ENCODE measurements around the gene DTNBP1. TPM values are rescaled to one million over a fixed set of nuclear protein-coding genes. Genes with fewer than 3 reads are reported as not detected.
"Not testable (repeated sequence)": the region's sequence is repeated elsewhere in the genome, so short reads cannot be mapped to it uniquely, and the experiment has no call there.

Gene DTNBP1
- total RNA-seq, 1 experiment from 2014 or later, result 6.4 TPM

DNA sequence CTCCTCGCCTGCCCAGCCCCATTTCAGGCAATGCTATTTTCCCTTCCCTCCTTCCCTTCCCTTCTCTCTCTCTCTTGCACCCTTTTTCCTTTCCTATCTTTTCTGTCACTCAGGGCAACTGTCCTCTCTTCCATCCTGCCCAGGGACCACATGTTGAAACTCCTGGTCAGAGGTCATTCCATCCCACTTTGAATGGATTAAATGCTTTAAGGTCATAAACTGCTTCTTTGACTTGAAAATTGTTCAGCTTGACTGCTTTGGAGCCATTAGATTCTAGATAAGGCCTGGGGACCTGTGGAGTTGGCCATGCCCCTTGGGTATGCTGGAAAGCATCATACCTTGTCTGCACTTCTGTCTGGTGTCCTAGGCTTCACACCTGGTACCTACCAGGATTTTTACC, 106.1 kb downstream of the DTNBP1 start:
- no peak for DNase-seq (ENCODE audit: low read depth)

DNA sequence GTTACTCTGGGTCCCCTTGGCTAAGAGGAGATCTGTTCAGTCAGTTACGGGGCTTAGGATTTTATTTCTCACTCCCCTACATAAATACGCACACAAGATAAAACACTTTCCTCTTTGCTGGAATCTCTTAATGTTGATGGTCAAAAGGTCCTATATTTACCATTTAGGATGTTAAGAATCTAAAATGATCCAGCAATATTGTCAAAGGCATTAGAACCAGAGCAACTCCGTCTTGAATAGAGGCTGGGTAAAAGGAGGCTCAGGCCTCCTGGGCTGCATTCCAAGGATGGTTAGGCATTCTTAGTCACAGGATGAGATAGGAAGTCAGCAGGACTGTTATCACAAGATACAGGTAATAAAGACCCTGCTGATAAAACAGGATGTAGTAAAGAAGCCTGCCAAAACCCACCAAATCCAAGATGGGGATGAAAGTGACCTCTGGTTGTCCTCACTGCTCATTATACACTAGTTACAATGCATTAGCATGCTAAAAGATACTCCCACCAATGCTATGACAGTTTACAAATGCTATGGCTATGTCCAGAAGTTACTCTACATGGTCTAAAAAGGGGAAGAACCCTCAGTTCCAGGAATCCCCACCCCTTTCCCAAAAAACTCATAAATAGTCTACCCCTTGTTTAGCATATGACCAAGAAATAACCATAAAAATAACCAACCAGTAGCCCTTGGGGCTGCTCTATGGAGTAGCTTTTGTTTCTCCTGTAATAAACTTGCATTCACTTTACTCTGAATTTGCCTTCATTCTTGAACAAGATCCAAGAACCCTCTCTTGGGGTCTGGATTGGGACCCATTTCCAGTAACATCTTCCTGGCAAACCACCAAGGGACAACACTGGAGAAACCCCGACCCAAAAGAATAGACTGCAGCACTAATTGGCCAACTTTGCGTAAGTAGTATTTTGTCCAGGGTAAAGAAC, 107.5 kb downstream of the DTNBP1 start:
- no peak for DNase-seq (ENCODE audit: low read depth)

DNA sequence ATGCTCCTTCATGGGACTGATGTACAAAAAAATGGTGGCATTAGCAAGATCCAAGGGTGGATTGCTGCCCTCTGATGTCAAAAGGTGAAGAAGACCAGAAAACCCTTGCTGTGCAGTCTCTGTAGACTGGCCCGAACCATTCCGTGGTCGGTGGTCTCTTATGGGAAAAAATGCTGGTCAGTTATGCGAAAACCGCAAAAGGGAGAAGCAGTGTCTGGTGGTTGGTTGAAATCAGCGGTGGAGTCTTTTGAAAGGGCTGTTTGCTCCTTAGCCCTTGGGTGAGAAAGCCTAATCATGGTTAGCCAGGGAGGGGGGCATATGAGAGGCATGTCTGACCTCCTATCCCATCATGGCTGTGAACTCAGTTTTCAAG, 108.1 kb downstream of the DTNBP1 start:
- DNase-seq (ENCODE audit: low read depth), result no peak

DNA sequence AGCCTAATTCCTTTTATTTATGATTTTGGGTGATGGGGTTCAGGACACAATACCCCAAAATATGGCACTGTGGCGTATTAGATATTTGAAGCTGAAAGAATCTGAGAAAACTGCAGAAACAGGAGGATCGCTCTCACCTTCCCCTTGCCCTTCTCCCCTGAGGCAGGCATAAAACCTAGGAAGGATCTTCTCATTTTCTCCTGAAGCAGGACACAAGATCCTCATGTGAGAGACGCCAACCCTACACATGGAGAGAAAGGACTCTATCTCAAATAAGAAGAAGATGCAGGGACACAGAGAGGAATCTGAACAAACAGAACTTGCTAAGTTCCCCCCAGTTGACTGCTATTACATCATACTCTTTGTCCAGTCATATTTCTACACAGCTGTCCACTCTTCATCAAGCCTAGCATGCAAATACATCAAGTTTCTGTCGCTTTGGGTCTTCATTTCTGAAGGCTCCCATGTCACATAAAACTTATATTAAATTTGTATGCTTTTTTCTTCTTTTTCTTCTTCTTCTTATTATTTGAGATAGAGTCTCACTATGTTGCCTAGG, 109.0 kb downstream of the DTNBP1 start:
- DNase-seq (ENCODE audit: low read depth), result no peak

DNA sequence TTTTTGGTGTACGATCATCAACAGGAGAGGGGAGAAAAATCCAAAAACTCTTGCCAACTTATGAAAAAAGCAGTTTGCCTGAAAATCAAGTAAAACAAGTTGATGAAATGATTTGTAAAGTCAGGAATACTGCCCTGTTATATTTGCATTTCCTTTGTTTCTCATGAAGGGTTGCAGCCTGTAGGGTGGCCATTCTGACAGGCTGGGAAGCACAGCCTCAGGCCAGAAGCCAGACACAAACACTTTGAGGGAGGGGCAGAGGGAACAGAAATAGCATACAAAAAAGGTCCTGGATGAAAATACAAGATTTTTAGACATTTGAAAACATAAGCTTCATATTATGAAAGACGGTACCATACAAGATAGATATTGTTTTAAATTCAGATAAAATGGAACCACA, 109.8 kb downstream of the DTNBP1 start:
- DNase-seq (ENCODE audit: low read depth), result no peak

DNA sequence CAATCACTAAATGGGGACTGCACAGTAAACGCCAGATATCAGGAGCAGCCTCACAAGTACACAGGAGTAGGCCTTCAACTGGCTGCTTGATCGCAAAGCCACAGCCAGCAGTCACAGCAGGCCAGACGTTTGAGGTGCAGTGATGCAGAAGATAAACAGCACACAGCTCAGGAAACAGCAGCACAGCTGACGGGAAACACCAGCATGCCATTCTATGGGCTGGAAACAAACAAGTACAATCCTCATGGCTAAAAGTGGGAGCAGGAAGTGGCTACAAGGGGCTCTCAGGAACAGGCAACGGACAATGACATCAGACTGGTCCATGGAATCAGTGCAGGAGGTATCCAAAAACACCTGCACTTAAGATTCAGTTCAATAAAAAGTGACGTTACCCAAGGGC, 111.0 kb downstream of the DTNBP1 start:
- DNase-seq (ENCODE audit: low read depth), result peak; percentile 14

DNA sequence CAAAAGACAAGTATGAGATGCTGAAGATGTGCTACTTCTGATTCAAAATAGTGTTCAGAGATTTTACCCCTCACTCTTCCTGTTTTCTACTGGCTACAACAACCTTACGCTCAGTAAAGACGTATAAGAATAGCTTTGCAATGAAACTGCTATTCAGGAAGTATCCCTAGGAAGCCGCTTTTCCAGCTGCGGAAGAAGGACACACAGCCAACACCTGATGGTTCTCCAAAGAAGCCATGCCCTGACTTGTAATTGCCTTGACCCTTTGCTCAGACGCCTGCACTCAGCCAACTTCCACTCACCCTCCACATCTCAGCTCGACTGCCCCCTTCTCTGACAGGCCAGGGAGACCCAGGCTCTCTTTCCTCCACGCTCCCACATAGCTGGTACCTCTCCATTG, 111.6 kb downstream of the DTNBP1 start:
- DNase-seq (ENCODE audit: low read depth), result no peak

DNA sequence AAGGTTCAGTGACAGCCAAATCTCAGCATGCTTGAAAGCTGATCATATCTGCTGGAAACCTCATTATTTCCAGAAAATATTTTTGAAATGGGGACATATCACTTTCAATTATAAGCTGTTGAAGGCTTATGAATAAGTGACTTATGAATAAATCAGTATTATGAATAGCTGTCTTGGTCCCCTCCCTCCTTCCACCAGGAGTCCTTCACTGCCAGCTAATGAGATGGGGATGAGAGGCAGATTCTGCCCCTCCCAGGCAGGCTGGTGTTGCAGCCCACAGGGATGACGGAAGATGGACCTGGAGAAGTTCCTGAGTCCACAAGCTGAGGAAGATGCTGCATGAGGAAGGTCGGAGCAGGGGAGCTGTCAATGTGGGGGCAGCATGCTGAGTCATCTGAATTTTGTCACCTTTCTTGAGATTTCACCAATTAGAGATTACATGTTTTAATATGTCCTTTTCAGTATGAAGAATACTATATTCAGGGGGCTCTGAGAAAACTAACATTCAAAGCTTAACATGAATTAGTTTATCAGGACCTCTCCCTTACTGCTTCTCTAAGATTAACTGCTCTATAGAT, 112.2 kb downstream of the DTNBP1 start:
- no peak for DNase-seq (ENCODE audit: low read depth)

DNA sequence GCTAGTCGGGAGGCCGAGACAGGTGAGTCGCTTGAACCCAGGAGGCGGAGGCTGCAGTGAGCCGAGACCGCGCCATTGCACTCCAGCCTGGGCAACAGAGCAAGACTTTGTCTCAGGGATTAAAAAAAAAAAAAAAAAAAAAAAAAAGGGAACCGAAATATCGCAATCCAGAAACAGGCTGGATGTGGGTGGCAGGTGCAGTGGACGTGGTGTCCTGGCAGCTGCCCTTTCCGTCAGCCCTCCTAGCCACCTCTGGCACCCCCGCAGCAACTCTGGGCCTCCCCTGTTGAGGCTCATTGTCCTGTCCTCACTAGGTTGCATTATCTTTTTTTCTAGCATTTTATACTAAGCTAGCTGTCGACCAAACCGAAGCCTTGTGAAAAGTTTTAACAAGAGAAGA, 113.5 kb downstream of the DTNBP1 start:
- DNase-seq (ENCODE audit: low read depth), result no peak

DNA sequence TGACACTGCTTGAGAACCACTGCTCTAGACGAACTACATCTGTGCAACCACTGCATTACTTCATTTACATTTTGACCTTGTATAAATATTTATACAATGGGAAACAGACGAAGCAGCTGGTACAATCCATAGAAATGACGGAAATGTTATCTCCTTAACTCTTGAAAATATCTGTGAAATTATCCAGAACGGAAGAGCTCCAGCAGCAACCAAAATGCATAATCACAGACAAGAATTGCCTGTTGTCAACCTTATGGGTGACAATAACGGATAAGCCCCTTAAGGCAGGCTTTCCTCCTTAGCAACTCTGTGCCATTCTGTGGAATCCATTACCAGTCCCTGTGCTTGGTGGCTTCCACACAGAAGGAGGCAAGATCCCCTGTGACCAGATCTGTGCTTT, 115.4 kb downstream of the DTNBP1 start:
- no peak for DNase-seq (ENCODE audit: low read depth)

DNA sequence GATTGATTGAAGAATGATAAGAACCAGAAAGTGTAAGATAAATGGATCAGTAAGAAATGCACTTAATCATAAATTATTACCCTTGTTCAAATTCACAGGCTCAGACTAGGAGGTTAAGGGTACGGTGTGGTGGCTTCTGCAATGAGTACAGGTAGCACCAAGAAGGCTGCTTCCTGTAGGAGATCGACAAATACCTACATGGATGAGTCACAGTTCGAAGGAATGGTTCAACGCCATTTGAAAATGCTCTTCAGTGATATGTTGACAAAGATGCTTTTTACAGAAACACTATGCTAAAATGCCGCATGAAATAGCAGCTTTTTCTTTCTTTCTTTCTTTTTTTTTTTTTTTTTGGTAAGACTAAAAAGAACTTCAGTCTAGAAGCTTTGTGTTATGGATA, 116.2 kb downstream of the DTNBP1 start:
- no peak for DNase-seq (ENCODE audit: low read depth)

DNA sequence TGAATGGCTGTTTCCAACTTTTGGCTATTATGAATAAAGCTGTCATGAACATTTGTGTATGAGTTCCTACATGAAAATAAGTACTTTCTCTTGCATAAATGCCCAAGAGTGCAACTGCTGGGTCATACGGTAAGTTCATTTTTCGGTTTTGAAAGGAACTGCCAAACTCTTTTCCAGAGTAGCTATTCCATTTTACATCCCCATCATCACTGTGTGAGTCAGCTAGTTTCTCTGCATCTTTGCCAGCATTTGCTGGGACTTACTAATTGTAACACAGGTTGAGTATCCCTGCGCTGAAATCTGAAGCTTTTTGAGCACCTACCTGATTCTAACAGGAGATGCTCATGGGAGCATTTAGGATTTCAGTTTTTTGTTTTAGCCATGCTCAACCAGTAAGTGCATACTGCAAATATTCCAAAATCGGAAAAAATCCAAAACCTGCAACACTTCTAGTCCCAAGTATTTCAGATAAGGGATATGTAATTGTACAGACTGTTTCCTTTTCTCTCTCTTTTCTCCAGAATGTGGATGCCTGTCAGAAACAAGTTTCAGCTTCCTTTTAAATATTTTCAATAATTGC, 118.4 kb downstream of the DTNBP1 start:
- DNase-seq (ENCODE audit: low read depth), result no peak

DNA sequence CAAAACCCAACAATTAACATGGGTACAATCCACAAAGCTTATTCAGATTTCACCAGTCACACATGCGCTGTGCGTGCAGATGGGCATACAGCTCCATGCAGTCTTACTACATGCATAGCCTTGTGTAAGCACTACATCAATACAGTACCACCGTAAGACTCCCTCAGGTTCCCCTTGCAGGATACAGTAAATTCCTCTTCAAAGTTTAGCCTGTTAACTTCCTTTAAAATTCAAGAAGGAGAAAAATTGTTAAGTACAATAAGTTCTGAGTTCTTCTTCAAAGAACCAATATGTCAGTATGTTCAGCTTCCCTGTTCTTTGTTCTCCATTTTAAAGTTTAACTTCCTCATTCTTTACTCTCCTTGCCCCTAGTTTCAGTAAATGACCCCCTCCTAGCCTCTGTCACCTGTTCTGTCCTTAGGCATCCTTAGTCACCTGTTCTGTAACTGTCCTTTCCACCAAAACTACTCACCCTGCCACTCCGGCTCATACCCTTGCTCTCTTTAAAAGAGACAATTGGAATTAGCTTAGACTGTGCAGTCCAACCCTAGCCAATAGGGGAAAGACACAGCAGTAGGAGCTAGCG, 119.4 kb downstream of the DTNBP1 start:
- not testable (repeated sequence) for DNase-seq (ENCODE audit: low read depth)

DNA sequence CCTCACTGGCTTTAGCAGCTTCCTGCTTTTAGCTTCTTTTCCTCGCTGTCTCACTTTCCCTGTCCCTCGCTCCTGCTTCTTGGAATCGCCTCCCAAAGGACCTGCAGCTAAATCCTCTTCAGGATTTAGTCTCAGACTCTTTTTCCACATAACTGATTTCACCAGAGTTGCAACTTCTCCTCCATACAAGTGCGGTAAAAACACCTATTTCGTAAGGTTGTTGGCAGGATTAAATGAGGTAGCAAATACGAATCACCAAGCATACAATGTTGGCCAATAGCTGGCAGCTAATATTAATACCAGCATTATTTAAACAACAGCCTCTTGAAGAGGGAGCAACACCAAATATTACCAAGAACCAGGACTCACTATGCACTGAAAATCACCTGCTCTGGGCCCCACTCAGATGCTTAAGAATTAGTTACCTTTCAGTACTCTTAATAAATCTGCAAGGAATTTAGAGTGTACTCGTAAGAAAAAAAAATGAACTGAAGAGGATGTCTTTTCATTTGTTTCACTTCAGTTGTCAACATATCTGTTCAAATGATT, 123.0 kb downstream of the DTNBP1 start:
- no peak for DNase-seq (ENCODE audit: low read depth)

DNA sequence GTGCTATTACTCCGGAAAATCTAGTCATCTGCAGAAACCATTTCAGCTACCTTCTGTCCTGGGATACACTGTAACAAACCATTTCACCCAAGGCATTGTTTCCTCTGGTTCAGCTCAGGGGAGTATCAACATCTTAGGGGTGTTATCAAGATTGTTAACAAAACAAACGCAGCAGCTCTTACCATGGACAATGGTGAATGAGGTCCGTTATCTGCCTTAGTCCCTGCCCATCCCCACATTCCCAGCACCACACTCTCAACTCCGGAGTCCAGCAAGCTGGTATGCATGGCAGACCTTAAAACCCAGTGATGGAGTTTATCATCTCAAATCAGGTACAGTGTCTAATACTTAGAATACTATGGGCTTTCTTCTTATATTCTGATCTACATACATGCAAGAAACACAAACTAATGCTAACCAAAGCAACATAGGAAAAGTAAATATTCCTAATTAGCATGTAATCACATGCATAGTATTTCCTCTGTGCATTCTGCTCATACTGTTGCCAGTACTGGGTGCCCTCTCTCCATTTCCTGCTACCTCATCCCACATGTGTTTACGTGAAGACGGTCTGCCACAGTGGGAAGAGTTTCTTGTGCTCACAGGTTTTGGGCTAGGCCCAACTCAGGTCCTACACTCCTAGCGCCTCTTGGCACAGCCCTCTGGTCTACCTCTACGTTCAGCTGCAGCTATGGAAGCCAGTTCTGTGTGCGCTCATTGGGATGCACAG, 123.9 kb downstream of the DTNBP1 start:
- no peak for DNase-seq (ENCODE audit: low read depth)

DNA sequence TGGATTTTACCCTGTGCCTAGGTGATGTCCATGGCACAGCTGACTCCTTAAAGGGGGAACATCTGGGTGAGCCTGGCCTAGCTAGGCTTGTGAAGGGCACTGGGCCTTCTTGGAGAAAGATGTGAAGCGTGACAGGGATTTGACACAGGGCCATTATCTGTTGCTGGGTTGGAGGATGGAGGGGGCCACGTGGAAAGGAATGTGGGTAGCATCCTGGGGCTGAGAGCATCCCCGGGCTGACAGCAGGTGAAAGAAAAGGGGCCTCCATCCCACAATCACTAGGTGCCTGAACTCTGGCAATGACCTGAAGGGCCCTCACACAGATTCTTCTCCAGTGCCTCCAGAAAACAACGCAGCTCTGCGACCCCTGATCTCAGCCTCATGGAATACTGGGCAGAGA, 124.7 kb downstream of the DTNBP1 start:
- DNase-seq (ENCODE audit: low read depth), result no peak

DNA sequence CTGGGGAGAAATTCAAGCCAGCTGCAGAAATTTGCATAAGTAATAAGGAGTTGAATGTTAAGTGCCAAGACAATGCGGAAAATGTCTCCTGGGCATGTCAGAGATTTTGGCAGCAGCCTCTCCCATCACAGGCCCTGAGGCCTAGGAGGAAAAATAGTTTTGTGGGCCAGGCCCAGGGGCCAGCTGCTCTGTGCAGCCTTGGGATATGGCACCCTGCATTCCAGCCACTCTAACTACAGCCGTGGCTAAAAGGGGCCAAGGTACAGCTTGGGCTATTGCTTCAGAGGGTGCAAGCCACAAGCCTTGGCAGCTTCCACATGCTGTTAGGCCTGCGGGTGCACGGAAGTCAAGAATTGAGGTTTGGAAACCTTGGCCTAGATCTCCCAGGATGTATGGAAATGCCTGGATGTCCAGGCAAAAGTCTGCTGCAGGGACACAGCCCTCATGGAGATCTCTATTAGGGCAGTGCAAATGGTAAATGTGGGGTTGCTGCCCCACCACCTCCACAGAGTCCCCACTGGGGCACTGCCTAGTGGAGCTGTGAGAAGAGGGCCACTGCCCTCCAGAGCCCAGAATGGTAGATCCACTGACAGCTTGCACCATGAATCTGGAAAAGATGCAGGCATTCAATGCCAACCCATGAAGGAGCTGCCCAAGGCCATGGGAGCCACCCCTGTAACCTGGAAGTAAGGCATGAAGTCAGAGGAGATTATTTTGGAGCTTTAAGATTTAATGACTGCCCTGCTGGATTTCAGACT, 126.5 kb downstream of the DTNBP1 start:
- peak; percentile 89 for DNase-seq (ENCODE audit: low read depth)

DNA sequence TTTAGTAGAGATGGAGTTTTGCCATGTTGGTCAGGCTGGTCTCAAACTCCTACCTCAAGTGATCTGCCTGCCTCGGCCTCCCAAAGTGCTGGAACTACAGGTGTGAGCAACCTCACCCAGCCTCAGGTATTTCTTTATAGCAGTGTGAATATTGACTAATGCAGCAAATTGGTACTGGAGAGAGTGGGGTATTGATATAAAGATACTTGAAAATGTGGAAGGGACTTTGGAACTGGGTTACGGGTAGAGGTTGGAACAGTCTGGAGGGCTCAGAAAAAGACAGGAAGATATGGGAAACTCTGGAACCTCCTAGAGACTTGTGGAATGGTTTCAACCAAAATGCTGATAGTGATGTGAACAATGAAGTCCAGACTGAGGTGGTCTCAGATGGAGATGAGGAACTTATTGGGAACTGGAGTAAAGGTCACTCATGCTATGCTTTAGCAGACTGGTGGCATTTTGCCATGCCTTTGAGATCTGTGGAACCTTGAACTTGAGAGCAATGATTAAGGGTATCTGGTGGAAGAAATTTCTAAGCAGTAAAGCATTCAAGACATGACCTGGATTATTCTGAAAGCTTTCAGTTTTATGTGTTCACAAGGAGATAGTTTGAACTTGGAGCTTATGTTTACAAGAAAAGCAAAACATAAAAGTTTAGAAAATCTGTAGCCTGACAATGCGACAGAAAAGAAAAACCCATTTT, 127.2 kb downstream of the DTNBP1 start:
- peak; percentile 42 for DNase-seq (ENCODE audit: low read depth)

DNA sequence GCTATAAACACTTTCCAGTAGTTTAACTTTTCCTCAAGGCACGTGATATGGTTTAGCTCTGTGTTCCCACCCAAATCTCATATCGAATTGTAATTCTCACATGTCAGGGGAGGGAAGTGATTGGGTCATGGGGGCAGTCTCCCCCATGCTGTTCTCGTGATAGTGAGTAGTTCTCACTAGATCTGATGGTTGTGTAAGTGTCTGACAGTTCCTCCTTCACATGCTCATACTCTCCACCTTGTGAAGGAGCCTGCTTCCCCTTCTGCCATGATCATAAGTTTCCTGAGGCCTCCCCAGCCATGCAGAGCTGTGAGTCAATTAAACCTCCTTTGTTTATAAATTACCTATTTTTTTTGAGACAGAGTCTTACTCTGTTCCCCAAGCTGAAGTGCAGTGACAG, 127.9 kb downstream of the DTNBP1 start:
- DNase-seq (ENCODE audit: low read depth), result no peak

Measured in RPMI7951 (cell line).